K562 (cell line): ENCODE measurements around the gene NLE1.

Source experiments
- CSDE1 ChIP-seq, 2 experiments: fragments of 450-650 bp; IDR thresholded peaks; 2 replicates each; pipeline ENCODE4 v1.6.1; 2016; ENCODE audit warnings: mild to moderate bottlenecking in 1 of 2
- CTCF ChIP-seq, 3 experiments: IDR thresholded peaks in 2 of 3; conservative IDR thresholded peaks in 1 of 3; 2 replicates each; pipeline ENCODE4 v1.5.1; 2011 to 2012; ENCODE audit warnings: low read length in 3 of 3, mild to moderate bottlenecking in 3 of 3, control low read depth in 2 of 3, improper control_type of control experiment in 1 of 3, inconsistent platforms in 1 of 3, low read depth in 1 of 3, mixed read lengths in 1 of 3, moderate library complexity in 1 of 3; ENCODE audit not compliant: insufficient read depth in 2 of 3
- E2F8 ChIP-seq: fragments of 450-650 bp; IDR thresholded peaks from 2 replicates; pipeline ENCODE4 v1.7.1; 2018; ENCODE audit warnings: mild to moderate bottlenecking, low read depth; ENCODE audit not compliant: partially characterized antibody
- FOXA1 ChIP-seq: fragments of 450-650 bp; IDR thresholded peaks from 2 replicates; pipeline ENCODE4 v1.6.1; 2016; ENCODE audit warnings: mild to moderate bottlenecking, borderline replicate concordance
- FOXO4 ChIP-seq: fragments of 450-650 bp; formaldehyde crosslinking; IDR thresholded peaks from 2 replicates; pipeline ENCODE4 v1.4.0; 2020; ENCODE audit warnings: mild to moderate bottlenecking, moderate library complexity
- MTA3 ChIP-seq: fragments of 450-650 bp; formaldehyde crosslinking; IDR thresholded peaks from 2 replicates; pipeline ENCODE4 v1.6.1; 2017; ENCODE audit warnings: mild to moderate bottlenecking, borderline replicate concordance
- POLR2A ChIP-seq: fragments of 450-650 bp; conservative IDR thresholded peaks from 2 replicates; pipeline ENCODE4 v1.6.1; 2016
- RBM14 ChIP-seq: fragments of 200-400 bp; formaldehyde crosslinking; IDR thresholded peaks from 2 replicates; pipeline ENCODE4 v1.6.1; 2018; ENCODE audit warnings: low read depth, mild to moderate bottlenecking, low read length, moderate library complexity, borderline replicate concordance; ENCODE audit not compliant: insufficient read depth
- ZNF785 ChIP-seq: fragments of 250-450 bp; sonication (Bioruptor Pico); IDR thresholded peaks from 2 replicates; pipeline ENCODE4 v1.4.0; 2020; ENCODE audit warnings: mild to moderate bottlenecking
- TF ChIP-seq, protein P1 (sequence below): sonication (generic); formaldehyde crosslinking; IDR thresholded peaks from 2 replicates; pipeline ENCODE4 v1.8.0; 2022; ENCODE audit warnings: missing genetic modification reagents, mild to moderate bottlenecking, borderline replicate concordance
- TF ChIP-seq, protein P2 (sequence below): sonication (generic); formaldehyde crosslinking; IDR thresholded peaks from 2 replicates; pipeline ENCODE4 v1.9.0; 2022; ENCODE audit warnings: mild to moderate bottlenecking, missing genetic modification reagents
- TF ChIP-seq, protein P3 (sequence below): fragments of 450-650 bp; IDR thresholded peaks from 2 replicates; pipeline ENCODE4 v1.6.1; 2016; ENCODE audit warnings: missing biosample characterization, missing genetic modification characterization

DNA sequence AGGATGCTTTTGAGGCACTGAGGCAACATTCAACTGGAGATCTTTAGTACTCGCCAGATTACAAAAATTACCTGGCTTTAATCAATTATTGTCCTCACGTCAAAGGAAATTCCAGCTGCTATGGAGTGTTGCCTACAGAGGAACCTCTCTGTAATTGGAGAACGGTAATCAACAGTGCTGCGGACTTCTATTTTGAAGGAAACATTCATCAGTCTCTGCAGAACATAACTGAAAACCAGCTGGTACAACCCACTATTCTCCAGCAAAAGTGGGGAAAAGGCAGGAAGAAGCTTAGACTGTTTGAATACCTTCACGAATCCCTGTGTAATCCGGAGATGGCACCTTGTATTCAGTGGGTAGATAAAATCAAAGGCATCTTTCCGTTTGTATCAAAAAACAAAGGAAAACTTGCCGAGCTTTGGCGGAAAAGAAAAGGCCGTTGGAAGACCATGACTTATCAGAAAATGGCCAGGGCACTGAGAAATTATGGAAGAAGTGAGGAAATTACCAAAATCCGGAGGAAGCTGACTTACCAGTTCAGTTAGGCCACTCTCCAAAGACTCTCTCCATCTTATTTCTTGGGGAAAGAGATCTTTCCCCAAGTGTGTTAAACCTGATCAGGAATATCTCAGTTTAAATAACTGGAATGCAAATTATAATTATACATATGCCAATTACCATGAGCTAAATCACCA lies 49.0 kb upstream of the NLE1 start:
- no peak for TF ChIP-seq CTCF (IDR thresholded peaks at IDR 0.05 in 2 of 3, conservative IDR thresholded peaks at IDR 0.05 in 1 of 3; ENCODE audit: insufficient read depth in 2 of 3, low read depth in 1 of 3, low read length in 3 of 3)
- no peak for TF ChIP-seq FOXA1
- TF ChIP-seq, protein P1, sequence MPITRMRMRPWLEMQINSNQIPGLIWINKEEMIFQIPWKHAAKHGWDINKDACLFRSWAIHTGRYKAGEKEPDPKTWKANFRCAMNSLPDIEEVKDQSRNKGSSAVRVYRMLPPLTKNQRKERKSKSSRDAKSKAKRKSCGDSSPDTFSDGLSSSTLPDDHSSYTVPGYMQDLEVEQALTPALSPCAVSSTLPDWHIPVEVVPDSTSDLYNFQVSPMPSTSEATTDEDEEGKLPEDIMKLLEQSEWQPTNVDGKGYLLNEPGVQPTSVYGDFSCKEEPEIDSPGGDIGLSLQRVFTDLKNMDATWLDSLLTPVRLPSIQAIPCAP, result no peak
- TF ChIP-seq, protein P2, sequence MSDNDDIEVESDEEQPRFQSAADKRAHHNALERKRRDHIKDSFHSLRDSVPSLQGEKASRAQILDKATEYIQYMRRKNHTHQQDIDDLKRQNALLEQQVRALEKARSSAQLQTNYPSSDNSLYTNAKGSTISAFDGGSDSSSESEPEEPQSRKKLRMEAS (CRISPR knock-in tag), result no peak
- no peak for TF ChIP-seq POLR2A
- TF ChIP-seq, protein P3, sequence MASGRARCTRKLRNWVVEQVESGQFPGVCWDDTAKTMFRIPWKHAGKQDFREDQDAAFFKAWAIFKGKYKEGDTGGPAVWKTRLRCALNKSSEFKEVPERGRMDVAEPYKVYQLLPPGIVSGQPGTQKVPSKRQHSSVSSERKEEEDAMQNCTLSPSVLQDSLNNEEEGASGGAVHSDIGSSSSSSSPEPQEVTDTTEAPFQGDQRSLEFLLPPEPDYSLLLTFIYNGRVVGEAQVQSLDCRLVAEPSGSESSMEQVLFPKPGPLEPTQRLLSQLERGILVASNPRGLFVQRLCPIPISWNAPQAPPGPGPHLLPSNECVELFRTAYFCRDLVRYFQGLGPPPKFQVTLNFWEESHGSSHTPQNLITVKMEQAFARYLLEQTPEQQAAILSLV, result no peak
- no peak for TF ChIP-seq RBM14
- no peak for TF ChIP-seq CSDE1 (IDR thresholded peaks at IDR 0.05)
- no peak for TF ChIP-seq E2F8
- no peak for TF ChIP-seq ZNF785 (CRISPR knock-in tag)
- TF ChIP-seq FOXO4 (CRISPR knock-in tag), result no peak
- TF ChIP-seq MTA3, result no peak
